ENCODE measurements around the gene P4HB. TPM values are rescaled to one million over a fixed set of nuclear protein-coding genes. Genes with fewer than 3 reads are reported as not detected.

P4HB gene
- total and polyA plus RNA-seq, 2 of the 4 experiments (the other 2 are of a cell fraction), result 599 to 932 TPM

GRCh38 chr17:81885869-81886548, 25.7 kb upstream of the P4HB start:
- dilution Hi-C loops (cut with HindIII; ENCODE audit: low sequenced_read_pairs, unreplicated experiment), result no loop called here
- Histone ChIP-seq H3K9me1 (ENCODE audit: insufficient read depth, low read length) (no peaks in the 10 kb centered on the region), H3K4me2 (ENCODE audit: low read depth, low read length) (no peak overlapping the region), H3K4me3 (ENCODE audit: insufficient read depth, low read depth, low read length) (no peak overlapping the region), H2AK9ac (replicated peaks; ENCODE audit: low read depth, low read length, poor library complexity) (no peak overlapping the region), H2AK5ac (ENCODE audit: low read depth, low read length) (no peak overlapping the region), H3K23ac (ENCODE audit: low read depth, low read length) (no peak overlapping the region), H4K20me1 (ENCODE audit: insufficient read depth, low read length) (peaks cover 20% of the 10 kb centered on the region), H2BK20ac (ENCODE audit: low read depth, low read length) (no peak overlapping the region), H3K9ac (ENCODE audit: low read depth, low read length) (no peak overlapping the region), H3K27me3 (ENCODE audit: control insufficient read depth, insufficient read depth, low read length) (no peaks in the 10 kb centered on the region), H4K8ac (ENCODE audit: low read depth in 2 of 2, low read length in 2 of 2) (no peak overlapping the region), H2BK15ac (ENCODE audit: low read depth, low read length) (no peak overlapping the region), H2AFZ (replicated peaks; ENCODE audit: low read length, poor library complexity) (no peak overlapping the region), H2BK120ac (ENCODE audit: low read depth, low read length) (no peak overlapping the region), H3K4ac (ENCODE audit: low read depth, low read length) (no peak overlapping the region), H3K9me3 (ENCODE audit: control insufficient read depth, insufficient read depth, low read length) (no peaks in the 10 kb centered on the region), H3K36me3 (ENCODE audit: control insufficient read depth, insufficient read depth, low read length) (peaks cover 59% of the 10 kb centered on the region), H2BK5ac (ENCODE audit: low read depth, low read length, poor library complexity, severe bottlenecking) (no peak overlapping the region), H3K18ac (ENCODE audit: low read depth, low read length) (no peak overlapping the region), H3K56ac (ENCODE audit: extremely low read depth, insufficient read depth, low read length) (no peak overlapping the region), H3K79me1 (ENCODE audit: low read depth in 1 of 2, low read length in 2 of 2) (peaks cover 42 to 67% of the 10 kb centered on the region in 2 experiments), H3K27ac (ENCODE audit: insufficient read depth, low read length) (no peak overlapping the region), H3K4me1 (ENCODE audit: control insufficient read depth, insufficient read depth, low read length) (0 out of 2 replicates have a peak, but pooled peaks cover 4% of the 10 kb centered on the region), H4K91ac (ENCODE audit: insufficient read depth, low read depth, low read length) (no peak overlapping the region), H3K14ac (replicated peaks; ENCODE audit: low read depth, low read length) (no peak overlapping the region), H4K5ac (ENCODE audit: low read depth, low read length) (no peak overlapping the region)
- TF ChIP-seq SMC3 (IDR thresholded peaks at IDR 0.05; ENCODE audit: low read depth, low read length) (no peak), CHD1 (IDR thresholded peaks at IDR 0.05; ENCODE audit: low read depth, low read length) (no peak), CEBPB (IDR thresholded peaks at IDR 0.05; ENCODE audit: low read depth, low read length) (0 out of 2 replicates have a peak, but pooled peaks have one; percentile 5), MAZ (IDR thresholded peaks at IDR 0.05; ENCODE audit: borderline replicate concordance, low read depth, low read length) (no peak), USF2 (IDR thresholded peaks at IDR 0.05; ENCODE audit: low read depth, low read length) (no peak), RAD21 (IDR thresholded peaks at IDR 0.05; ENCODE audit: low read length) (no peak)
- in situ Hi-C loops (cut with MboI; ENCODE audit: low sequenced_read_pairs), result no loop called here
- BruUV-seq (replicated peaks), result no TSS peak
- intact Hi-C loops (cut with micrococcal nuclease), result no loop called here
- WGBS, 2 experiments (ENCODE audit: extremely low coverage in 2 of 2, insufficient read length in 1 of 2), result 89% methylated on average over 11 of the region's 11 CpGs; no CpG with 5 or more reads in 1 of the 2 experiments
- peak; percentile 32 for ATAC-seq (ENCODE audit: low read depth)
- POLR2A ChIA-PET (ENCODE audit: unreplicated experiment), result no interaction called here
- DNase-seq, result no peak
- CTCF ChIA-PET, result no interaction called here
